Adipocyte (in vitro differentiated cells): Measurements from ENCODE around the gene TCF7L2.

Experiments used
- DNase-seq: peaks from one replicate; pipeline ENCODE4 v3.0.0-alpha.2; 2015; ENCODE audit warnings: low read depth
- H3K27me3 ChIP-seq: replicated peaks from 2 replicates; pipeline ENCODE4 v1.7.0; 2013; ENCODE audit warnings: mild to moderate bottlenecking, low read length, moderate library complexity; ENCODE audit not compliant: control insufficient read depth, insufficient read depth
- H3K36me3 ChIP-seq: 2 replicates; pipeline ENCODE4 v1.7.0; 2013; ENCODE audit warnings: low read length, mild to moderate bottlenecking, moderate library complexity; ENCODE audit not compliant: control insufficient read depth, insufficient read depth, severe bottlenecking
- H3K4me1 ChIP-seq: 2 replicates; pipeline ENCODE4 v1.7.0; 2013; ENCODE audit warnings: mild to moderate bottlenecking, low read length, moderate library complexity; ENCODE audit not compliant: control insufficient read depth, insufficient read depth
- H3K4me3 ChIP-seq: 2 replicates; pipeline ENCODE4 v1.7.0; 2013; ENCODE audit warnings: mild to moderate bottlenecking, low read length, moderate library complexity
- H3K9ac ChIP-seq: 2 replicates; pipeline ENCODE4 v1.7.0; 2013; ENCODE audit warnings: mild to moderate bottlenecking, low read length, moderate library complexity
- H3K9me3 ChIP-seq: 2 replicates; pipeline ENCODE4 v1.7.0; 2013; ENCODE audit warnings: mild to moderate bottlenecking, low read length, moderate library complexity; ENCODE audit not compliant: control insufficient read depth

Gene TCF7L2

DNA sequence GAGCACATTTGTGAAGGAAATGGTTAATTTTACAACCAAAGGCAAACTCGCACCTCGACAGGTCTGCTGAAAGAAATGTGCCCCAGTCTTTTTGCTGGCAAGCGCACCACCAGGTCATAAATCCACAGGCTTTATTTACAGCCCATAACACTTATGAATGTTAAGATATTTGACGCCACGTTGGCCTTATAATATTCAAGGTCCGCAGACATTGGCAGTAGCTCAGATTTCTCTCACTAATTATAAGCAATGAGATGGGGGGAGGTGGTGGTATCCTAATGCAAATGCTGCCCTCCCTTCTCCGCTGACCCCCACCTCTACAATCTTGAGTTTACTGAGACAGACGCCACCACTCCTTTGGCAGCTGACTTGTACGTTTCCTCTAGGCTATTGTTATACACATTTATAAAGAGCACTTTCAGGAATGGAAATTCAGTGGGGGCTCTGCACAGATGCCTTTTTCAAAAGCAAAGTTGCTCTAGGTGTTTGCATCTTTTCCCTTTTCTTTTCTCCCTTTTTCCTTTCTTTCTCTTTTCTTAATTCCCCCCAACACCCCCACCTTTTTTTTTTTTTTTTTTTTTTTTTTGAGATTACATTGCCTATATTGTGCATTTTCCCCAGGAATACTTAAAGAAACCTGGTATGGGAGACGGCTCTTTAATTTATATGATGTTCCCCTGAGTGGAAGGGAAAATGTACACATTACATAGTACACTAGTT, 6.7 kb downstream of the TCF7L2 start:
- DNase-seq = no peak
- Histone ChIP-seq H3K9me3 (no peaks in the 10 kb centered on the region), H3K27me3 (no peaks in the 10 kb centered on the region), H3K4me3 (peak overlapping the region; percentile 88), H3K36me3 (no peaks in the 10 kb centered on the region), H3K9ac (peak overlapping the region; percentile 98), H3K4me1 (peaks cover 70% of the 10 kb centered on the region)

DNA sequence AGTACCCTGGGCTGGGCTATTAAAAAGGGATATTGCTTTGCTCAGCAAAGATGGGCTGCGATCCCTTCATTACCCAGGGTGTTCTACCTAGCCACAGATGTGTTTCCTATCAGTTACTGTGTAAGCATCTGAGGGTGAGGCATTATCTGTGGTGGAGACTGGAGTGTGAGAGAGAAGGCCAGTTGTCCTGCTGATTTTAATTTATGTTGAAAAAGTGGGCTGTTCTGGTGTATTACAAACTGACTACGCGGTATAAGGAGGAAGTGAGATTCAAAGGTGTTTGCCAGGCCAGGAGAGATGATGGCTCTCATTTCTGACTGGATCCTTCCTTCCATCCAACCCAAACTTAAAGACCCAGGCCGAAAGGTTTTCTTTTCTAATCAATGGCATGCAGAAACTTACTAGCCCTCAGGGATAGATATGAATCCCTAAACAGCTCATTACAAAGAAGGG, 7.6 kb downstream of the TCF7L2 start:
- Histone ChIP-seq H3K9me3 (no peaks in the 10 kb centered on the region), H3K4me1 (peaks cover 72% of the 10 kb centered on the region), H3K4me3 (peak overlapping the region; percentile 47), H3K36me3 (no peaks in the 10 kb centered on the region), H3K27me3 (no peaks in the 10 kb centered on the region), H3K9ac (peak overlapping the region; percentile 98)
- peak; percentile 20 for DNase-seq

DNA sequence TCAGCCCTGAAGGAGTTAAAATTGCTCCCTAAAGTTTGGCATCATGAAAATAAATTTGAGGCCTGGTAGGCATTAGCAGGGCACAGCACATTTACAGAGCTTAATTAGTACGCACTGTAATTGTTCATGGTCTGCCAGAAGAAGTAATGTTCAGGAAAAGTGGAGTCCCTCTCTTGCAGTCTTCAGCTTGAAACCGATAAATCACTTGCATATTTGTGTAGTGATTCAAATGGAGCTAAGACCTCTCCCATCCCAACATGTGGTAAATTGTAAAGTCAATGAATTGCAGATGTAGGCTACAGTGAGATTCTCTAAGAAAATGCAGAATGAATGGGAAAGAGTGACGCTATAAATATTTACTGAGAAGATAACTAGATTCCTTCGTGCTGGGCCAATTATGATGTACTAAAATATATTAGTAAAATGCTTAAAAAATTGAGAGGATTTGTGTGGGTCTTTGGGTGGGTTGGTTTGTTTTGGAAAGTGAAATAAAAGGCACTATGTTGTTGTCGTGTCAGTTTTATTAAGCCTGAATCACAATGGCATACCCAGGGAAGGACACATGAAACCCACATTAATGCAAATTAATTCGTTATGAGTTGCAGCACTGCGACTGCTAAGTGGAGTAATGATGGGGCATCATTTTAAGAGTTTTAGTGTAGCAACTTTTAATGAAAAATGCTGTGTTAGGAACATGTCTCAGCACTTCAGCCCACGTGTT, 8.4 kb downstream of the TCF7L2 start:
- Histone ChIP-seq H3K9ac (peak overlapping the region; percentile 98), H3K27me3 (no peaks in the 10 kb centered on the region), H3K9me3 (no peaks in the 10 kb centered on the region), H3K4me1 (peaks cover 75% of the 10 kb centered on the region), H3K36me3 (no peaks in the 10 kb centered on the region), H3K4me3 (peak overlapping the region; percentile 47)
- peak; percentile 95 for DNase-seq

- H3K9me3 ChIP-seq = no peaks in the 10 kb centered on the region
- no peaks in the 10 kb centered on the region for H3K27me3 ChIP-seq
- peaks cover 82% of the 10 kb centered on the region for H3K4me1 ChIP-seq
- H3K4me3 ChIP-seq = peak overlapping the region; percentile 47
- H3K36me3 ChIP-seq = no peaks in the 10 kb centered on the region
- peak; percentile 65 for DNase-seq
- H3K9ac ChIP-seq = peak overlapping the region; percentile 98
These were observed 9.3 kb downstream of the TCF7L2 start for GRCh38 chr10:112959207-112959838.

GRCh38 chr10:112960151-112960681, 10.2 kb downstream of the TCF7L2 start:
- Histone ChIP-seq H3K9me3 (no peaks in the 10 kb centered on the region), H3K36me3 (no peaks in the 10 kb centered on the region), H3K9ac (no peak overlapping the region), H3K4me1 (peaks cover 80% of the 10 kb centered on the region), H3K27me3 (no peaks in the 10 kb centered on the region), H3K4me3 (no peak overlapping the region)
- DNase-seq = peak; percentile 40

GRCh38 chr10:112961609-112962008, 11.6 kb downstream of the TCF7L2 start:
- Histone ChIP-seq H3K27me3 (no peaks in the 10 kb centered on the region), H3K9me3 (no peaks in the 10 kb centered on the region), H3K36me3 (peaks cover 3% of the 10 kb centered on the region), H3K9ac (peak overlapping the region; percentile 42), H3K4me1 (peaks cover 77% of the 10 kb centered on the region), H3K4me3 (no peak overlapping the region)
- DNase-seq = no peak

DNA sequence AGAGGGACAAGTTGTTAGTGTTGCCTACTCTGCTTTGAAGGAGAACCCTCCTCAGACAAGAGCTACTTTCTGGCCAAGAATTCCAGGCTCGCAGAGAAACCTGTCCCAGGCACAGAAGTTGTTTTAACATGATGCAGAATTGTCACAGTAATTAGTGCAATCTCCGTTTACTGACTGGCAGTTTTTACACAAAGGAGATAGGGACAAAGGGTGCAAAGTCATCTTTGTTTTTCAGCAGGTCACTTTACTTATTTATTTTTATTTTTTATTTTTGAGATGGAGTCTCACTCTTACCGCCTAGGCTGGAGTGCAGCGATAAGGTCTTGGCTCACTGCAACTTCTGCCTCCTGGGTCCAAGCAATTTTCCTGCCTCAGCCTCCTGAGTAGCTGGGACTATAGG, 12.3 kb downstream of the TCF7L2 start:
- H3K4me1 ChIP-seq = peaks cover 76% of the 10 kb centered on the region
- no peak overlapping the region for H3K4me3 ChIP-seq
- no peak overlapping the region for H3K9ac ChIP-seq
- no peaks in the 10 kb centered on the region for H3K27me3 ChIP-seq
- DNase-seq = no peak
- peaks cover 8% of the 10 kb centered on the region for H3K36me3 ChIP-seq
- H3K9me3 ChIP-seq = no peaks in the 10 kb centered on the region

DNA sequence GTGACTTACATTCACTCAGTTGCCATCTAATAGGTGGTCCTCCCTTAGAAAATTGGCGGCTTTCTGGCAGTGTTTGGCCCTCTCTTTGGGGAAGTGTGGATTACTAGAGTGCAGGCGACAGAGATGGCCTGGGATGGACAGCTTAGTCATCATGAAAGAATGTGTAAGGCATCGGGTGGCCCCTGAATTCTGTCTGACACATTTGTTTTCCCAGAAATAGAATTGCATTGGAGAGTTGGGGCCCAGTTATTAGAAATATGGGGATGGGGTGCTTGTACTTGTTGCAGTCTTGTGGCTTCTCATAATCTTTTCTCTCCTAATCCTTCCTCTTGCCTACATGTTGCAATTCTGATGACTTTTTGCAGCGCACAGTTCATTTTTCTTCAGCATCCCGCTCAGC, 13.8 kb downstream of the TCF7L2 start:
- peaks cover 20% of the 10 kb centered on the region for H3K36me3 ChIP-seq
- peak overlapping the region; percentile 6 for H3K9ac ChIP-seq
- no peaks in the 10 kb centered on the region for H3K27me3 ChIP-seq
- H3K4me1 ChIP-seq = peaks cover 62% of the 10 kb centered on the region
- no peaks in the 10 kb centered on the region for H3K9me3 ChIP-seq
- DNase-seq = no peak
- H3K4me3 ChIP-seq = peak overlapping the region; percentile 9

DNA sequence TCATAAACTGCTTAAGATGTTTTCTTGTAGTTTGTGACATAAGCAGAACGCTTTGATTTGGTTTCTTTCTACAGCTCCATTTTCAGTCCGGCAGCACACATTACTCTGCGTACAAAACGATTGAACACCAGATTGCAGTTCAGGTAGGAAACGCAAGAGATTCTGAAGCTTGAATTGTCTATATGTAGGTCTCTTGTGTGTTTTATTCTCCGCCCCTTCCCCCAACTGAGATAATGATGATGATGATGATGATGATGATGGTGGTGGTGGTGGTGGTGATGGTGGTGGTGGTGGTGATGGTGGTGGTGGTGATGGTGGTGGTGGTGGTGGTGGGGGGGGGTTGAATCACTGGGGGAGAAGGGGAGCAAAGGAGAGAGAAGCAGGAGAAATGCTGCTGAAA, 14.4 kb downstream of the TCF7L2 start:
- Histone ChIP-seq H3K9ac (peak overlapping the region; percentile 6), H3K4me1 (peaks cover 55% of the 10 kb centered on the region), H3K9me3 (no peaks in the 10 kb centered on the region), H3K4me3 (peak overlapping the region; percentile 9), H3K36me3 (peaks cover 26% of the 10 kb centered on the region), H3K27me3 (no peaks in the 10 kb centered on the region)
- DNase-seq = no peak

DNA sequence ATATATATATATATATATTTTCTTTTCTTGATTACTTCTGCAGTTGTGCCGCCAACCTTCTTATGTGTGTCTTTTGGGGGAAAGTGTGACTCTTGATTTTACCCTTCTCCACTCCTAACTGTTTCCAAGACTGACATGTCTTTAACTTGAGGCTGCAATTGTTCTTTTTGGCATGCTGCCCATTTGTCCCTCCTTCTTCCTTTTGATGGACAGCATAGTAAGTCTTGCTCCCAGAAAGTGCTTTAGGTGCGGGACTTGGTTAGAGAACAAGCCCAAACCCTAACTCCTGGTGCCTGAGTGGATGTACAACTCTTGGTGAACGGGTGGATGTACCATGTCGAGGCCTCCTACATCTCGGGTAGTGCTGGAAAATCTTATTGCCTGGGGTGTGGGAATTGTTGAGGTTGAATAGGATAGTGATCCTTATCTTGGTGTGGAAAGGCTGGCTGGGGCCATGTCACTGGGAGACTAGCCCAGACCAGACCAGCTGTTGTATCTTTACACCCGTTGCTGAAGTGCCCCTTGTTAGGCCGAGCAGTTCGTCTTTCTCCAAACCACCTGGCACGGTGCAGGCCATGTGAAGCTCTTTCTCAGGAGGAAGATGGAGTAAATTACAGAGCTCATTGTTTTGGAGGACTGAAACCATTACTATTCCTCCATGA, 16.3 kb downstream of the TCF7L2 start:
- Histone ChIP-seq H3K36me3 (peaks cover 41% of the 10 kb centered on the region), H3K27me3 (no peaks in the 10 kb centered on the region), H3K9ac (no peak overlapping the region), H3K4me1 (peaks cover 45% of the 10 kb centered on the region), H3K9me3 (no peaks in the 10 kb centered on the region), H3K4me3 (no peak overlapping the region)
- DNase-seq = no peak

GRCh38 chr10:112967200-112967599, 17.2 kb downstream of the TCF7L2 start:
- Histone ChIP-seq H3K4me3 (no peak overlapping the region), H3K36me3 (peaks cover 41% of the 10 kb centered on the region), H3K4me1 (peaks cover 39% of the 10 kb centered on the region), H3K9me3 (no peaks in the 10 kb centered on the region), H3K27me3 (no peaks in the 10 kb centered on the region), H3K9ac (no peak overlapping the region)
- peak; percentile 26 for DNase-seq
